Glomerular endothelial cell (primary cell): ENCODE measurements around the gene RNU6-1. TPM values are rescaled to one million over a fixed set of nuclear protein-coding genes. Genes with fewer than 3 reads are reported as not detected.

Experiments used
- DNase-seq: peaks from one replicate; pipeline ENCODE4 v3.0.0-alpha.2; 2011; ENCODE audit warnings: low read depth, low spot score; ENCODE audit errors: extremely low read depth
- total RNA-seq: library from RNA; depleted of rRNA; stranded (reverse); fragments of >200 nt; gene quantifications from 2 replicates; pipeline ENCODE4 v1.2.3, GENCODE V29; 2015

RNU6-1 gene
- total RNA-seq, 1 donor from 2014 or later: not detected

- DNase-seq: no peak
Observed at GRCh38 chr15:67859331-67859946, 19.6 kb upstream of the RNU6-1 start.

- no peak for DNase-seq
Observed at GRCh38 chr15:67857220-67857619, 17.4 kb upstream of the RNU6-1 start.

GRCh38 chr15:67855842-67856241 is 16.0 kb upstream of the RNU6-1 start:
- no peak for DNase-seq

- DNase-seq: no peak
Observed at GRCh38 chr15:67854358-67854757, 14.5 kb upstream of the RNU6-1 start.

GRCh38 chr15:67853454-67853853 is 13.6 kb upstream of the RNU6-1 start:
- DNase-seq: no peak

- DNase-seq: no peak
Observed at GRCh38 chr15:67852418-67852817, 12.6 kb upstream of the RNU6-1 start.

- DNase-seq: no peak
Observed at GRCh38 chr15:67850994-67851571, 11.2 kb upstream of the RNU6-1 start.

- DNase-seq: no peak
Observed at GRCh38 chr15:67850336-67850735, 10.5 kb upstream of the RNU6-1 start.

GRCh38 chr15:67849538-67849937 is 9.7 kb upstream of the RNU6-1 start:
- no peak for DNase-seq

GRCh38 chr15:67845974-67846373 is 6.1 kb upstream of the RNU6-1 start:
- no peak for DNase-seq

GRCh38 chr15:67843571-67844387 is 3.9 kb upstream of the RNU6-1 start:
- DNase-seq: no peak

GRCh38 chr15:67843092-67843501 is 3.3 kb upstream of the RNU6-1 start:
- no peak for DNase-seq

- DNase-seq: no peak
Observed at GRCh38 chr15:67841513-67841762, 1.6 kb upstream of the RNU6-1 start.

- no peak for DNase-seq
Observed at GRCh38 chr15:67840749-67841512, 1.1 kb upstream of the RNU6-1 start.

- DNase-seq: no peak
Observed at GRCh38 chr15:67839499-67839928, 331 bp downstream of the RNU6-1 start.

GRCh38 chr15:67838789-67839332 is 984 bp downstream of the RNU6-1 start:
- DNase-seq: no peak

- DNase-seq: no peak
Observed at GRCh38 chr15:67836955-67837354, 2.9 kb downstream of the RNU6-1 start.

GRCh38 chr15:67836477-67836876 is 3.4 kb downstream of the RNU6-1 start:
- no peak for DNase-seq

- no peak for DNase-seq
Observed at GRCh38 chr15:67836134-67836455, 3.8 kb downstream of the RNU6-1 start.

GRCh38 chr15:67835297-67836133 is 4.3 kb downstream of the RNU6-1 start:
- no peak for DNase-seq
